H9 (cell line): ENCODE results near the gene KIAA1958. TPM values are rescaled to one million over a fixed set of nuclear protein-coding genes. Genes with fewer than 3 reads are reported as not detected.

Experiments used
- DNase-seq: peaks from one replicate; pipeline ENCODE4 v3.0.0-alpha.2; 2017
- H2AFZ ChIP-seq: one replicate; pipeline ENCODE4 v1.6.1; 2013; ENCODE audit warnings: mild to moderate bottlenecking, low read length, control low read depth, moderate library complexity
- H2AK5ac ChIP-seq: 2 replicates; pipeline ENCODE4 v1.6.1; 2013; ENCODE audit warnings: low read length, control low read depth, mixed read lengths; ENCODE audit not compliant: insufficient read length
- H2BK120ac ChIP-seq: one replicate; pipeline ENCODE4 v1.6.1; 2013; ENCODE audit warnings: low read depth, mild to moderate bottlenecking, low read length, control low read depth, inconsistent platforms; ENCODE audit not compliant: poor library complexity, severe bottlenecking
- H2BK12ac ChIP-seq: 2 replicates; pipeline ENCODE4 v1.6.1; 2013; ENCODE audit warnings: low read length, control low read depth, mixed read lengths, low read depth; ENCODE audit not compliant: insufficient read length
- H2BK15ac ChIP-seq: 2 replicates; pipeline ENCODE4 v1.6.1; 2013; ENCODE audit warnings: low read depth, low read length, control low read depth
- H2BK20ac ChIP-seq: one replicate; pipeline ENCODE4 v1.6.1; 2013; ENCODE audit warnings: low read depth, mild to moderate bottlenecking, low read length, control low read depth, inconsistent platforms; ENCODE audit not compliant: poor library complexity, severe bottlenecking
- H2BK5ac ChIP-seq: 2 replicates; pipeline ENCODE4 v1.6.1; 2013; ENCODE audit warnings: low read length, control low read depth, mixed read lengths; ENCODE audit not compliant: insufficient read length
- H3K14ac ChIP-seq: 2 replicates; pipeline ENCODE4 v1.6.1; 2013; ENCODE audit warnings: low read length, control low read depth; ENCODE audit not compliant: insufficient read depth
- H3K18ac ChIP-seq: 2 replicates; pipeline ENCODE4 v1.6.1; 2013; ENCODE audit warnings: low read depth, mild to moderate bottlenecking, mixed read lengths, low read length, control low read depth; ENCODE audit not compliant: insufficient read length
- H3K23ac ChIP-seq: 2 replicates; pipeline ENCODE4 v1.6.1; 2013; ENCODE audit warnings: low read length, control low read depth, mixed read lengths, low read depth; ENCODE audit not compliant: insufficient read length
- H3K23me2 ChIP-seq: 2 replicates; pipeline ENCODE4 v1.6.1; 2013; ENCODE audit warnings: low read depth, mild to moderate bottlenecking, mixed read lengths, low read length, control low read depth; ENCODE audit not compliant: insufficient read length, poor library complexity, severe bottlenecking
- H3K27ac ChIP-seq: 2 replicates; pipeline ENCODE4 v1.5.1; 2013; ENCODE audit warnings: low read length, control low read depth, mixed read lengths, low read depth; ENCODE audit not compliant: insufficient read length
- H3K27me3 ChIP-seq: 2 replicates; pipeline ENCODE4 v1.6.1; 2013; ENCODE audit warnings: low read length, control low read depth, inconsistent platforms; ENCODE audit not compliant: insufficient read depth
- H3K4ac ChIP-seq: 2 replicates; pipeline ENCODE4 v1.6.1; 2013; ENCODE audit warnings: low read depth, mild to moderate bottlenecking, control low read depth, inconsistent platforms, low read length, moderate library complexity
- H3K4me1 ChIP-seq: 2 replicates; pipeline ENCODE4 v1.6.1; 2013; ENCODE audit warnings: low read length, control low read depth, inconsistent platforms; ENCODE audit not compliant: insufficient read depth
- H3K4me2 ChIP-seq: 2 replicates; pipeline ENCODE4 v1.6.1; 2013; ENCODE audit warnings: low read length, control low read depth, mixed read lengths; ENCODE audit not compliant: insufficient read length, insufficient read depth
- H3K56ac ChIP-seq: 2 replicates; pipeline ENCODE4 v1.6.1; 2013; ENCODE audit warnings: low read depth, mild to moderate bottlenecking, mixed read lengths, low read length, control low read depth; ENCODE audit not compliant: insufficient read length
- H3K79me1 ChIP-seq: 2 replicates; pipeline ENCODE4 v1.6.1; 2013; ENCODE audit warnings: low read depth, mild to moderate bottlenecking, moderate library complexity, low read length, control low read depth, inconsistent platforms; ENCODE audit not compliant: insufficient read depth, poor library complexity, severe bottlenecking
- H3K79me2 ChIP-seq: 2 replicates; pipeline ENCODE4 v1.6.1; 2013; ENCODE audit warnings: low read length, control low read depth, inconsistent platforms; ENCODE audit not compliant: insufficient read depth
- H3K9ac ChIP-seq: 2 replicates; pipeline ENCODE4 v1.6.1; 2013; ENCODE audit warnings: low read length, control low read depth, mixed read lengths; ENCODE audit not compliant: insufficient read length; ENCODE audit errors: extremely low read depth
- H3K9me3 ChIP-seq: one replicate; pipeline ENCODE4 v1.6.1; 2013; ENCODE audit warnings: low read depth, low read length, inconsistent platforms; ENCODE audit not compliant: control insufficient read depth
- H3T11ph ChIP-seq: one replicate; pipeline ENCODE4 v1.6.1; 2013; ENCODE audit warnings: mild to moderate bottlenecking, low read length, control low read depth, inconsistent platforms
- H4K20me1 ChIP-seq: one replicate; pipeline ENCODE4 v1.6.1; 2013; ENCODE audit not compliant: control insufficient read depth, insufficient read length, insufficient read depth
- H4K5ac ChIP-seq: 2 replicates; pipeline ENCODE4 v1.6.1; 2013; ENCODE audit warnings: low read depth, mild to moderate bottlenecking, mixed read lengths, low read length, control low read depth; ENCODE audit not compliant: insufficient read length
- H4K8ac ChIP-seq: replicated peaks from 2 replicates; pipeline ENCODE4 v1.6.1; 2013; ENCODE audit warnings: low read length, control low read depth, mixed read lengths, low read depth; ENCODE audit not compliant: insufficient read length
- H4K91ac ChIP-seq: 2 replicates; pipeline ENCODE4 v1.6.1; 2013; ENCODE audit warnings: low read depth, mild to moderate bottlenecking, moderate library complexity, mixed read lengths, low read length, control low read depth; ENCODE audit not compliant: insufficient read length
- H3K27ac Mint-ChIP-seq, 3 experiments: 2 replicates in 2 of 3; 3 replicates in 1 of 3; pipeline ENCODE4 v1.8.0; 2020 to 2021; ENCODE audit warnings: mixed read lengths in 3 of 3, mild to moderate bottlenecking in 1 of 3, moderate library complexity in 1 of 3
- H3K27me3 Mint-ChIP-seq: 2 replicates; pipeline ENCODE4 v1.8.0; 2021; ENCODE audit warnings: low read depth, mild to moderate bottlenecking, moderate library complexity, mixed read lengths
- H3K36me3 Mint-ChIP-seq, 3 experiments: 2 replicates in 2 of 3; 3 replicates in 1 of 3; pipeline ENCODE4 v1.8.0; 2020 to 2021; ENCODE audit warnings: low read depth in 3 of 3, mixed read lengths in 3 of 3; ENCODE audit not compliant: insufficient read depth in 1 of 3
- H3K4me1 Mint-ChIP-seq, 2 experiments: 2 replicates each; pipeline ENCODE4 v1.8.0; 2020; ENCODE audit warnings: mixed read lengths in 2 of 2
- H3K4me3 Mint-ChIP-seq, 2 experiments: 2 replicates in 1 of 2; 3 replicates in 1 of 2; pipeline ENCODE4 v1.8.0; 2020 to 2021; ENCODE audit warnings: mild to moderate bottlenecking in 2 of 2, mixed read lengths in 2 of 2, moderate library complexity in 1 of 2
- H3K9me3 Mint-ChIP-seq, 2 experiments: 2 replicates in 1 of 2; 3 replicates in 1 of 2; pipeline ENCODE4 v1.8.0; 2020; ENCODE audit warnings: mild to moderate bottlenecking in 2 of 2, mixed read lengths in 2 of 2, moderate library complexity in 1 of 2
- WGBS: extraction: QIAGEN DNeasy Blood & Tissue Kit; methylation state at CpG from one replicate; pipeline ENCODE4 v1.1.7; 2013; ENCODE audit warnings: missing lambda C conversion rate, low lambda C conversion rate, mixed read lengths; ENCODE audit not compliant: insufficient read length; ENCODE audit errors: extremely low coverage; 5-methylcytosine and 5-hydroxymethylcytosine counted together
- total RNA-seq: library from RNA; stranded (reverse); gene quantifications from 2 replicates; pipeline ENCODE4 v1.2.1, GENCODE V29; 2021
- TF ChIP-seq, protein P1 (sequence below): fragments of 200-600 bp; sonication (generic); conservative IDR thresholded peaks from 3 replicates; pipeline ENCODE4 v1.8.0; 2021; ENCODE audit warnings: antibody characterized with exemption, mild to moderate bottlenecking

KIAA1958 gene
- total RNA-seq, 1 experiment from 2014 or later, result 34.0 TPM

DNA sequence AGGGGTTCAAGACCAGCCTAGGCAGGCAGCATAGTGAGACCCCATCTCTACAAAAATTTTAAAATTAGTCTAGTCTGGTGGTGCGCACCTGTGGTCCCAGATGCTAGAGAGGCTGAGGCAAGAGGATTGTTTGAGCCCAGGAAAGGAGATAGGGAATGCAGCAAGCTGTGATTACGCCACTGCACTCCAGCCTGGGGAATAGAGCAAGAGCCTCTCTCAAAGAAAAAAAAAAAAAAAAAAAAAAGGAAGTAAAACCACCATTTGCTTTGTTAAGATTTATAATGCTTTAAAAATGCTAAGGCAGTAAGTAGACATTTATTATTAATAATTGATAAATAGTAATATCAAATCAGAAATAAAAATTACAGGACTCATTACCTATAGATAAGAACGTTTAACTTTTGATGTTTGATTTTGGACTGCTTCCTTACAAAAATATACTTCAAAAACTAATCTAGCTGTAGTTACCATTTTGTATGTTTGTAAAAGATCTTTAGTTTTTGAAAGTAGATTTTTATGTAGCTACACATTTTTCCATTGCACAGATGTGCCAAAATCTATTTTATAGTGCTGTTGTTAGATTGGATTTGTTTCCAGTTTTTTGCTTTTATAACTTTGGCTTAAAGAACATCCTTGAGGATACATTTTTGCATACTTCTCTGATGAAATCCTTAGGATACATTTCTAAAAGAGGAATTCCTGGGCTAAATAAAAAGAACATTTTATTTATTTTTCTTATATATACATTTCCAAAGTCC, 144.9 kb downstream of the KIAA1958 start:
- Histone ChIP-seq H3K4me1 (no peaks in the 10 kb centered on the region), H3K27ac (no peak overlapping the region), H3K4me2 (no peak overlapping the region), H3K79me2 (no peaks in the 10 kb centered on the region), H2BK5ac (no peak overlapping the region), H2AFZ (no peak overlapping the region), H3K4ac (no peak overlapping the region), H2BK15ac (no peak overlapping the region), H3K9ac (no peak overlapping the region), H3T11ph (no peak overlapping the region), H3K9me3 (no peaks in the 10 kb centered on the region), H2BK120ac (peak overlapping the region; percentile 36), H3K56ac (no peak overlapping the region), H4K5ac (no peak overlapping the region), H3K18ac (no peak overlapping the region), H4K20me1 (no peaks in the 10 kb centered on the region), H3K79me1 (no peaks in the 10 kb centered on the region), H4K91ac (no peak overlapping the region), H2BK20ac (no peak overlapping the region), H3K27me3 (no peaks in the 10 kb centered on the region), H2AK5ac (no peak overlapping the region), H4K8ac (no peak overlapping the region), H3K14ac (no peak overlapping the region), H3K23ac (no peak overlapping the region), H3K23me2 (no peaks in the 10 kb centered on the region), H2BK12ac (no peak overlapping the region)
- Mint-ChIP-seq H3K27me3 (no peaks in the 10 kb centered on the region), H3K36me3 (no peaks in the 10 kb centered on the region), H3K27ac (no peak overlapping the region), H3K4me1 (peaks cover 9 to 12% of the 10 kb centered on the region in 2 experiments), H3K9me3 (no peaks in the 10 kb centered on the region), H3K4me3 (no peak overlapping the region)
- DNase-seq, result no peak
- TF ChIP-seq, protein P1, sequence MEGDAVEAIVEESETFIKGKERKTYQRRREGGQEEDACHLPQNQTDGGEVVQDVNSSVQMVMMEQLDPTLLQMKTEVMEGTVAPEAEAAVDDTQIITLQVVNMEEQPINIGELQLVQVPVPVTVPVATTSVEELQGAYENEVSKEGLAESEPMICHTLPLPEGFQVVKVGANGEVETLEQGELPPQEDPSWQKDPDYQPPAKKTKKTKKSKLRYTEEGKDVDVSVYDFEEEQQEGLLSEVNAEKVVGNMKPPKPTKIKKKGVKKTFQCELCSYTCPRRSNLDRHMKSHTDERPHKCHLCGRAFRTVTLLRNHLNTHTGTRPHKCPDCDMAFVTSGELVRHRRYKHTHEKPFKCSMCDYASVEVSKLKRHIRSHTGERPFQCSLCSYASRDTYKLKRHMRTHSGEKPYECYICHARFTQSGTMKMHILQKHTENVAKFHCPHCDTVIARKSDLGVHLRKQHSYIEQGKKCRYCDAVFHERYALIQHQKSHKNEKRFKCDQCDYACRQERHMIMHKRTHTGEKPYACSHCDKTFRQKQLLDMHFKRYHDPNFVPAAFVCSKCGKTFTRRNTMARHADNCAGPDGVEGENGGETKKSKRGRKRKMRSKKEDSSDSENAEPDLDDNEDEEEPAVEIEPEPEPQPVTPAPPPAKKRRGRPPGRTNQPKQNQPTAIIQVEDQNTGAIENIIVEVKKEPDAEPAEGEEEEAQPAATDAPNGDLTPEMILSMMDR, result no peak
- WGBS, result no CpG with 5 or more reads among the region's 3 CpGs
